H1 (cell line): ENCODE measurements around the gene KIFC1. TPM values are rescaled to one million over a fixed set of nuclear protein-coding genes. Genes with fewer than 3 reads are reported as not detected.

Experiments used
- CTCF ChIA-PET: fragments of 300-600 bp; sonication (Branson Sonifier 250); formaldehyde crosslinking; loops from one replicate; lab custom pipeline; 2021; ENCODE audit not compliant: partially characterized antibody; lab: Charles Lee
- POLR2A ChIA-PET: fragments of 300-600 bp; sonication (Branson Sonifier 250); formaldehyde crosslinking; loops from one replicate; lab custom pipeline; 2021; ENCODE audit warnings: inconsistent platforms; ENCODE audit not compliant: partially characterized antibody; lab: Charles Lee
- DNase-seq, 2 experiments: peaks; one replicate each; pipeline versions ENCODE4 v3.0.0 to v3.0.0-alpha.2; 2010 to 2022; ENCODE audit warnings: low spot score in 2 of 2, low read depth in 1 of 2, mixed read lengths in 1 of 2
- FAIRE-seq: peaks from 2 replicates; lab custom pipeline; 2011; peaks lifted over from hg19 to GRCh38; lab: Jason Lieb, UNC
- H2AFZ ChIP-seq: 2 replicates; pipeline ENCODE4 v1.8.1; 2012; ENCODE audit warnings: low read length, inconsistent platforms
- H2AK5ac ChIP-seq: 2 replicates; pipeline ENCODE4 v1.6.1; 2013; ENCODE audit warnings: low read depth, low read length
- H2BK120ac ChIP-seq: replicated peaks from 2 replicates; pipeline ENCODE3; 2013; ENCODE audit warnings: low read depth, low read length, inconsistent platforms
- H2BK12ac ChIP-seq: 2 replicates; pipeline ENCODE4 v1.6.1; 2013; ENCODE audit warnings: low read depth, low read length
- H2BK15ac ChIP-seq: 2 replicates; pipeline ENCODE4 v1.6.1; 2013; ENCODE audit warnings: low read length
- H2BK20ac ChIP-seq: 2 replicates; pipeline ENCODE4 v1.6.1; 2013; ENCODE audit warnings: low read length
- H2BK5ac ChIP-seq: 2 replicates; pipeline ENCODE4 v1.6.1; 2013; ENCODE audit warnings: low read depth, low read length
- H3K14ac ChIP-seq: 2 replicates; pipeline ENCODE4 v1.6.1; 2013; ENCODE audit warnings: inconsistent platforms; ENCODE audit not compliant: insufficient read length
- H3K18ac ChIP-seq: 2 replicates; pipeline ENCODE4 v1.6.1; 2013; ENCODE audit warnings: low read length; ENCODE audit errors: extremely low read depth
- H3K23ac ChIP-seq: 2 replicates; pipeline ENCODE4 v1.6.1; 2013; ENCODE audit warnings: inconsistent platforms; ENCODE audit not compliant: insufficient read length
- H3K23me2 ChIP-seq: 2 replicates; pipeline ENCODE4 v1.6.1; 2013; ENCODE audit warnings: low read depth, low read length
- H3K27ac ChIP-seq: 2 replicates; pipeline ENCODE4 v1.6.1; 2011; ENCODE audit warnings: low read depth, low read length, inconsistent platforms
- H3K27me3 ChIP-seq, 4 experiments: replicated peaks in 1 of 4; 1 replicate in 1 of 4; 2 replicates in 3 of 4; pipeline versions ENCODE4 v1.6.1 to v1.8.1; 2011 to 2013; ENCODE audit warnings: low read length in 3 of 4, mild to moderate bottlenecking in 3 of 4, inconsistent platforms in 2 of 4, mixed read lengths in 2 of 4, moderate library complexity in 1 of 4; ENCODE audit not compliant: control insufficient read depth in 3 of 4, insufficient read depth in 3 of 4; ENCODE audit errors: extremely low read depth in 1 of 4
- H3K36me3 ChIP-seq, 4 experiments: 2 replicates each; pipeline versions ENCODE4 v1.6.1 to v1.8.1; 2011 to 2013; ENCODE audit warnings: mild to moderate bottlenecking in 4 of 4, low read length in 3 of 4, moderate library complexity in 2 of 4, control low read depth in 1 of 4, inconsistent platforms in 1 of 4; ENCODE audit not compliant: insufficient read depth in 4 of 4, control insufficient read depth in 2 of 4
- H3K4ac ChIP-seq: replicated peaks from 2 replicates; pipeline ENCODE3; 2013; ENCODE audit warnings: low read length, low read depth, mixed read lengths, inconsistent platforms; ENCODE audit not compliant: insufficient read length
- H3K4me1 ChIP-seq, 4 experiments: replicated peaks in 1 of 4; 1 replicate in 1 of 4; 2 replicates in 3 of 4; pipeline versions ENCODE4 v1.6.1 to v1.8.1; 2011 to 2013; ENCODE audit warnings: low read length in 3 of 4, inconsistent platforms in 2 of 4, mixed read lengths in 1 of 4; ENCODE audit not compliant: insufficient read depth in 4 of 4, control insufficient read depth in 3 of 4
- H3K4me2 ChIP-seq, 2 experiments: 2 replicates each; pipeline versions ENCODE4 v1.6.1 to v1.8.1; 2011 to 2013; ENCODE audit warnings: low read depth in 2 of 2, low read length in 2 of 2, control low read depth in 1 of 2, inconsistent platforms in 1 of 2, mild to moderate bottlenecking in 1 of 2; ENCODE audit not compliant: insufficient read depth in 1 of 2
- H3K4me3 ChIP-seq, 4 experiments: fragments of 200-600, 300-600 bp in 1 of 4; sonication (generic), shearing (Covaris generic), sonication (Bioruptor Twin) in 1 of 4; 2 replicates each; pipeline versions ENCODE4 v1.5.1 to v1.8.1; 2011 to 2016; ENCODE audit warnings: low read length in 4 of 4, low read depth in 3 of 4, control low read depth in 2 of 4, inconsistent platforms in 2 of 4, mild to moderate bottlenecking in 2 of 4, mixed read lengths in 1 of 4, moderate library complexity in 1 of 4; ENCODE audit not compliant: insufficient read depth in 2 of 4; ENCODE audit errors: extremely low read depth in 1 of 4
- H3K56ac ChIP-seq: replicated peaks from 2 replicates; pipeline ENCODE3; 2013; ENCODE audit warnings: low read depth, mild to moderate bottlenecking, mixed read lengths, low read length, inconsistent platforms; ENCODE audit not compliant: insufficient read length
- H3K79me1 ChIP-seq: 2 replicates; pipeline ENCODE4 v1.6.1; 2013; ENCODE audit warnings: low read depth, low read length, control low read depth
- H3K79me2 ChIP-seq, 2 experiments: 2 replicates each; pipeline versions ENCODE4 v1.6.1 to v1.8.1; 2012 to 2013; ENCODE audit warnings: low read length in 2 of 2, mild to moderate bottlenecking in 2 of 2, inconsistent platforms in 1 of 2; ENCODE audit not compliant: insufficient read depth in 2 of 2, control insufficient read depth in 1 of 2
- H3K9ac ChIP-seq, 4 experiments: replicated peaks in 1 of 4; 1 replicate in 1 of 4; 2 replicates in 3 of 4; pipeline versions ENCODE4 v1.6.1 to v1.8.1; 2011 to 2013; ENCODE audit warnings: low read depth in 3 of 4, low read length in 3 of 4, control low read depth in 2 of 4, mild to moderate bottlenecking in 2 of 4, moderate library complexity in 2 of 4, inconsistent platforms in 1 of 4; ENCODE audit errors: extremely low read depth in 1 of 4
- H3K9me3 ChIP-seq, 2 experiments: 2 replicates each; pipeline versions ENCODE4 v1.6.1 to v1.8.1; 2012 to 2013; ENCODE audit warnings: mild to moderate bottlenecking in 2 of 2, moderate library complexity in 2 of 2, control low read depth in 1 of 2, inconsistent platforms in 1 of 2, low read depth in 1 of 2, low read length in 1 of 2, mixed read lengths in 1 of 2; ENCODE audit not compliant: insufficient read depth in 2 of 2
- H4K20me1 ChIP-seq, 2 experiments: replicated peaks in 1 of 2; 2 replicates each; pipeline versions ENCODE3 to v1.8.1; 2011 to 2013; ENCODE audit warnings: inconsistent platforms in 2 of 2, low read length in 2 of 2, mild to moderate bottlenecking in 1 of 2; ENCODE audit not compliant: insufficient read depth in 2 of 2, control insufficient read depth in 1 of 2
- H4K5ac ChIP-seq: 2 replicates; pipeline ENCODE4 v1.6.1; 2013; ENCODE audit warnings: low read length, low read depth, mixed read lengths, inconsistent platforms; ENCODE audit not compliant: insufficient read length
- H4K8ac ChIP-seq: 2 replicates; pipeline ENCODE4 v1.8.0; 2013; ENCODE audit warnings: mild to moderate bottlenecking, moderate library complexity, low read length, inconsistent platforms; ENCODE audit not compliant: insufficient read depth; ENCODE audit errors: extremely low read depth
- H4K91ac ChIP-seq: replicated peaks from 2 replicates; pipeline ENCODE3; 2013; ENCODE audit warnings: low read length, mixed read lengths, inconsistent platforms; ENCODE audit not compliant: insufficient read length
- CHD2 ChIP-seq: IDR thresholded peaks from 2 replicates; pipeline ENCODE4 v1.6.1; 2012; ENCODE audit warnings: low read length, improper control_type of control experiment
- CREB1 ChIP-seq: IDR thresholded peaks from 2 replicates; pipeline ENCODE4 v1.6.1; 2012; ENCODE audit warnings: inconsistent platforms
- HDAC6 ChIP-seq: IDR thresholded peaks from one replicate; pipeline ENCODE4 v1.7.1; 2012; ENCODE audit warnings: low read depth, mild to moderate bottlenecking, inconsistent platforms, low read length, moderate library complexity
- SIN3A ChIP-seq, 2 experiments: IDR thresholded peaks in 1 of 2; conservative IDR thresholded peaks in 1 of 2; 2 replicates each; pipeline ENCODE4 v1.6.1; 2011 to 2012; ENCODE audit warnings: low read length in 2 of 2, improper control_type of control experiment in 1 of 2, low read depth in 1 of 2, mild to moderate bottlenecking in 1 of 2
- SP2 ChIP-seq: IDR thresholded peaks from 2 replicates; pipeline ENCODE4 v1.6.1; 2012; ENCODE audit warnings: mild to moderate bottlenecking, low read length, inconsistent platforms
- WGBS, 2 experiments: shearing (Covaris generic) in 1 of 2; methylation state at CpG; one replicate each; pipeline versions ENCODE4 v1.1.6 to v1.1.7; 2013 to 2015; ENCODE audit warnings: low lambda C conversion rate in 2 of 2, mixed read lengths in 2 of 2, inconsistent platforms in 1 of 2, low coverage in 1 of 2, missing lambda C conversion rate in 1 of 2; ENCODE audit not compliant: insufficient replicate concordance in 2 of 2, insufficient coverage in 1 of 2, insufficient read length in 1 of 2; ENCODE audit errors: extremely low coverage in 1 of 2, missing lambda C conversion rate in 1 of 2; 5-methylcytosine and 5-hydroxymethylcytosine counted together
- polyA plus RNA-seq, 7 experiments: library from polyadenylated mRNA; depleted of rRNA in 3 of 7; stranded (reverse) in 5 of 7; unstranded in 2 of 7; fragments of >200 nt in 5 of 7; fragments of 200-250 nt in 2 of 7; gene quantifications; 1 replicate in 5 of 7; 2 replicates in 1 of 7; 4 replicates in 1 of 7; pipeline versions ENCODE4 v1.2.1 to v1.2.3, GENCODE V29; 2011 to 2013; ENCODE audit warnings: missing spikeins in 2 of 7, mixed read lengths in 2 of 7
- total RNA-seq: library from RNA; stranded (reverse); fragmentation: NEBNext Ultra II Directional; extraction: Animal tissue kit (Norgen Biotek cat#: 25700); gene quantifications from 2 replicates; pipeline ENCODE4 v1.2.1, GENCODE V29; 2021

Gene KIFC1
- total and polyA plus RNA-seq, 2 of the 8 experiments (the other 6 are each of a cell fraction or from before 2014, with no cell fraction given), result 46.6 to 64.3 TPM

DNA sequence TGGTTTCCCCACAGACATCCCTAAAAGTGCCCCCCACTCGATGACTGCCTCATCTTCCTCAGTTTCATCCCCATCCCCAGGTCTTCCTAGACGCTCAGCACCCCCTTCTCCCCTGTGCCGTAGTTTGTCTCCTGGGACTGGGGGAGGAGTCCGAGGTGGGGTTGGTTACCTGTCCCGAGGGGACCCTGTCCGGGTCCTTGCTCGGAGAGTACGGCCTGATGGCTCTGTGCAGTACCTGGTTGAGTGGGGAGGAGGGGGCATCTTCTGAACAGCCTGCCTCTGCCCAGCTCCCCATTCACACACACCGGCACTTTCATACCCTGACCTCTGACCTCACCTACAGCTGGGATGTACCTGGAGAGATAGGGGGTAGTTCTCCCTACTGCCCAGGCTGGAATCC lies 24.2 kb downstream of the KIFC1 start:
- Histone ChIP-seq H3K79me2 (peaks cover 11 to 40% of the 10 kb centered on the region in 2 experiments), H3K4me3 (peak overlapping the region in 1 of 4 experiments; percentile 14; a peak in 1 of 8 replicates), H3K36me3 (peaks cover 7 to 45% (median 29%) of the 10 kb centered on the region in 4 experiments; a peak in 7 of 8 replicates), H4K20me1 (peaks cover 4 to 17% of the 10 kb centered on the region in 2 experiments), H3K18ac (no peak overlapping the region), H2AFZ (no peak overlapping the region), H3K14ac (no peak overlapping the region), H2AK5ac (no peak overlapping the region), H3K79me1 (peaks cover 9% of the 10 kb centered on the region; the same call in 1 of the 2 replicates), H3K4ac (no peak overlapping the region), H3K27ac (no peak overlapping the region), H4K8ac (no peak overlapping the region), H2BK120ac (no peak overlapping the region), H3K23me2 (peaks cover 25% of the 10 kb centered on the region), H4K91ac (no peak overlapping the region), H3K4me1 (peaks cover 8 to 31% (median 15%) of the 10 kb centered on the region in 4 experiments), H2BK5ac (no peak overlapping the region), H4K5ac (no peak overlapping the region), H2BK12ac (no peak overlapping the region), H2BK15ac (no peak overlapping the region), H3K4me2 (peak overlapping the region in 1 of 2 experiments; percentile 89; a peak in 2 of 4 replicates), H3K56ac (no peak overlapping the region), H2BK20ac (no peak overlapping the region), H3K9ac (no peak overlapping the region; a peak in 1 of 7 replicates), H3K9me3 (no peaks in the 10 kb centered on the region), H3K23ac (no peak overlapping the region), H3K27me3 (no peaks in the 10 kb centered on the region)
- ChIA-PET POLR2A (interaction anchor here (0.9 to 2.0 kb wide), 5 partner anchors 10 to 140 kb away, joined by 3 to 11 read pairs (median 5); partner anchors contain the start of gene B3GALT4), CTCF (interaction anchor here (1.1 to 5.7 kb wide), 5 partner anchors 9 to 98 kb away, joined by 3 to 37 read pairs (median 4); partner anchors contain the start of gene ZBTB22)
- FAIRE-seq, result no peak
- WGBS, 2 experiments, result 92% methylated on average over 8 of the region's 9 CpGs; no CpG with 5 or more reads in 1 of the 2 experiments
- DNase-seq, result no peak
- no peak for TF ChIP-seq SP2
- TF ChIP-seq CHD2, result no peak
- TF ChIP-seq HDAC6, result no peak
- no peak for TF ChIP-seq SIN3A (conservative IDR thresholded peaks at IDR 0.05 in 1 of 2, IDR thresholded peaks at IDR 0.05 in 1 of 2; ENCODE audit: low read depth in 1 of 2, low read length in 2 of 2)
- no peak for TF ChIP-seq CREB1
